ENCODE measurements around the gene AP2A1.

DNA sequence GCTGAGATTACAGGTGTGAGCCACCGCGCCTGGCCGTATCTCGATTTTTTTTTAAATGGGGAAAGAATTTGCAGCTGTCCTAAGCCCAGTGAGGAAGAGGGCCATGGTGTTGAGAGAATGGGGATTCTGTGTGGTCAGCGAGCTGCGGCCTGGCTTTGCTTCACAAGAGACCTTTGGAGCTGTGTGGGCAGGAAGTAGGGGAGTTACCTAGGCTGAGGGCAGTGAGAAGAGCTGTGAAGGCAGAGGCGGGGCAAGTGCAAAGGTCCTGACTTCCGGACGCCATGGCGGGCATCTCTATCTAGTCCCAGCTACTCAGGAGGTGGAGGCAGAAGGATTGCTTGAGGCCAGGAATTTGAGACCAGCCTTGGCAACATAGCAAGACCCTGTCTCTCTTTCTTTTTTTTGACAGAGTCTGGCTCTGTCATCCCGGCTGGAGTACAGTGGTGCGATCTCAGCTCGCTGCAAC, 4.9 kb downstream of the AP2A1 start:
- TF ChIP-seq, protein P1, sequence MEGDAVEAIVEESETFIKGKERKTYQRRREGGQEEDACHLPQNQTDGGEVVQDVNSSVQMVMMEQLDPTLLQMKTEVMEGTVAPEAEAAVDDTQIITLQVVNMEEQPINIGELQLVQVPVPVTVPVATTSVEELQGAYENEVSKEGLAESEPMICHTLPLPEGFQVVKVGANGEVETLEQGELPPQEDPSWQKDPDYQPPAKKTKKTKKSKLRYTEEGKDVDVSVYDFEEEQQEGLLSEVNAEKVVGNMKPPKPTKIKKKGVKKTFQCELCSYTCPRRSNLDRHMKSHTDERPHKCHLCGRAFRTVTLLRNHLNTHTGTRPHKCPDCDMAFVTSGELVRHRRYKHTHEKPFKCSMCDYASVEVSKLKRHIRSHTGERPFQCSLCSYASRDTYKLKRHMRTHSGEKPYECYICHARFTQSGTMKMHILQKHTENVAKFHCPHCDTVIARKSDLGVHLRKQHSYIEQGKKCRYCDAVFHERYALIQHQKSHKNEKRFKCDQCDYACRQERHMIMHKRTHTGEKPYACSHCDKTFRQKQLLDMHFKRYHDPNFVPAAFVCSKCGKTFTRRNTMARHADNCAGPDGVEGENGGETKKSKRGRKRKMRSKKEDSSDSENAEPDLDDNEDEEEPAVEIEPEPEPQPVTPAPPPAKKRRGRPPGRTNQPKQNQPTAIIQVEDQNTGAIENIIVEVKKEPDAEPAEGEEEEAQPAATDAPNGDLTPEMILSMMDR (IDR thresholded peaks at IDR 0.05) = no peak
- TF ChIP-seq POLR2A (IDR thresholded peaks at IDR 0.05) = peak; percentile 79

Data from right lobe of liver (tissue), 4 donors.